ENCODE measurements around the gene TSPAN15.

GRCh38 chr10:69497231-69497561 is 45.9 kb downstream of the TSPAN15 start:
- TF ChIP-seq BHLHE40 (IDR thresholded peaks at IDR 0.05; ENCODE audit: borderline replicate concordance) (no peak), SUZ12 (IDR thresholded peaks at IDR 0.05) (no peak), HDGF (IDR thresholded peaks at IDR 0.05; ENCODE audit: borderline replicate concordance) (no peak), NFRKB (IDR thresholded peaks at IDR 0.05) (no peak), ARNT (IDR thresholded peaks at IDR 0.05) (no peak), ELF4 (IDR thresholded peaks at IDR 0.05) (no peak), TARDBP (IDR thresholded peaks at IDR 0.05) (no peak), SP1 (IDR thresholded peaks at IDR 0.05) (no peak)

Data from HEK293T (cell line).